GM19099 (cell line): ENCODE measurements around the gene RPL18.

ENCODE experiments used
- POLR2A ChIP-seq: IDR thresholded peaks from 3 replicates; pipeline ENCODE4 v1.6.1; 2011; ENCODE audit warnings: low read depth; ENCODE audit not compliant: insufficient read length; ENCODE audit errors: extremely low read depth

RPL18 gene

GRCh38 chr19:48595833-48596232, 23.1 kb downstream of the RPL18 start:
- TF ChIP-seq POLR2A = no peak

GRCh38 chr19:48595171-48595570, 23.8 kb downstream of the RPL18 start:
- TF ChIP-seq POLR2A = no peak

- TF ChIP-seq POLR2A = no peak
Observed at GRCh38 chr19:48591021-48591420, 28.0 kb downstream of the RPL18 start.

DNA sequence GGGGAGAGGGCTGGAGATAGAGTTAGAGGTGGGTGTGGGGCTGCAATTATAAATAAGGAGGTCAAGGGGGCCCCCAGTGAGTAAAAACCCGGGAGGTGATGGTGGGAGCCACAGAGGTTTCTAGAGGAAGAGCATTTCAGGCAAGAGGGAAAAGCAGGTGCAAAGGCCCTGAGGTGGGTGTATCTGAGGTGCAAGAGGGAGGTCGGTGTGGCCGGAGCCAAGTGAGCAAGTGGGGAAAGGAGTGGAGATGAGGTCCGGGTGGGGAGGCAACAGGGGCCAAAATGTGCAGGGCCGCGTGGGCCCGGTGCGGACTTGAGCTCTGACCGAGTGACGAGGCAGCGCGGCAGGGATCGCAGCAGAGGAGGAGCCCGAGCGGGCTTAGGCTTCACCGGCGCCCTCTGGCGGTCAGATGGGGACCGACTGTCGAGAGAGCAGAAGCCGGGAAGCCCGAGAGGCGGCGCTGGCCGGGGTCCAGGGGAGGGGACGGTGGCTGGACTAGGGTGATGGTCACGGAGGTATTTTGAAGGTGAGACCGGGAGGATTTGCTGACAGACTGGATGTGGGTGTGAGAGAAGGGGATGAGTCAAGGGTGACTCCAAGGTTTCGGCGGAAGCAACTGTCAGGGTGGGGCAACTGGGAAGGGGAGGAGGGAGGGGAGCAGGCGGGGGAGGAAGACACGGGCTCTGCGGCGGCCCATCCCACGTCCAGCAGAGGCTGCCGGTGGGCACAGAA, 30.1 kb downstream of the RPL18 start:
- no peak for TF ChIP-seq POLR2A

DNA sequence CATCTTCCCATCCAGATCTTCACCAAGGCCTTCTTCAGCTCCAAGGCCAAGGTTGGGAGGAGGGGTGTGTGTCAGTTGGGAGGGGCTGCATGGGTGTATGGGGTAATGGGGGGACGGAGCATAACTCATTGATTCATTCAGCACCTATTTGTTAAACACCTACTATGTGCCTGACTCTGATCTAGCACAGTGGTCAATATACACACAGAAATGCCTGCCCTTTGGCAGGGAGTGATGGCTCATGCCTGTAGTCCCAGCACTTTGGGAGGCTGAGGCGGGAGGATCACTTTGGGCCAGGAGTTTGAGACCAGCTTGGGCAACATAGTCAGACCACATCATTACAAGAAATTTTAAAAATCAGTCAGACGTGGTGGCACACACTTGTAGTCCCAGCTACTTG, 31.6 kb downstream of the RPL18 start:
- no peak for TF ChIP-seq POLR2A

- TF ChIP-seq POLR2A = no peak
Observed at GRCh38 chr19:48582168-48582567, 36.8 kb downstream of the RPL18 start.

GRCh38 chr19:48578891-48579290, 40.1 kb downstream of the RPL18 start:
- TF ChIP-seq POLR2A = no peak

DNA sequence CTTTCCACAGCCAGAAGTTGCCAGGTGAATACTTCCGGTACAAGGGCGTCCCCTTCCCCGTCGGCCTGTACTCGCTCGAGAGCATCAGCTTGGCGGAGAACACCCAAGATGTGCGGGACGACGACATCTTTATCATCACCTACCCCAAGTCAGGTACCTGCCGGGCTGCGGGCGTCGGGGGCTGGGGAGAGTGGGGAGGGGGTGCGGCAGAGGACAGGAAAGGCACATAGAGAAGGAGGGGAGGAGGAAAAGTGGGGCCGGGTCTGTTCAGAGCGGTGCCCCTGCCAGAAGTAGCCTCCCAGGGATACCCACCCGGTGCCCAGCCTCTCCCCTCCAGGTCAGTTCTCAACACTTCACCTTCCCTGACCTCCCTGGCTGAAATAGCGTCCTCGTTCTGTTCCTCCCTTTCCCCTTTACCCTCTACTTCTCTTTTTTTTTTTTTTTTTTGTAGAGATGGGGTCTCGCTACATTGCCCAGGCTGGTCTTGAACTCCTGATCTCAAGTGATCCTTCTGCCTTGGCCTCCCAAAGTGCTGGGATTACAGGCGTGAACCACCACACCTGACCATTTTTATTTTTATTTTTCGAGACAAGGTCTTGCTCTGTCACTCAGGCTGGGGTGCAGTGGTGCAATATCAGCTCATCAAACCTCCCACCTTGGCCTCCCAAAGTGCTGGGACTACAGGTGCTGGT, 42.9 kb downstream of the RPL18 start:
- TF ChIP-seq POLR2A = no peak

GRCh38 chr19:48573163-48573505, 45.8 kb downstream of the RPL18 start:
- TF ChIP-seq POLR2A = no peak

DNA sequence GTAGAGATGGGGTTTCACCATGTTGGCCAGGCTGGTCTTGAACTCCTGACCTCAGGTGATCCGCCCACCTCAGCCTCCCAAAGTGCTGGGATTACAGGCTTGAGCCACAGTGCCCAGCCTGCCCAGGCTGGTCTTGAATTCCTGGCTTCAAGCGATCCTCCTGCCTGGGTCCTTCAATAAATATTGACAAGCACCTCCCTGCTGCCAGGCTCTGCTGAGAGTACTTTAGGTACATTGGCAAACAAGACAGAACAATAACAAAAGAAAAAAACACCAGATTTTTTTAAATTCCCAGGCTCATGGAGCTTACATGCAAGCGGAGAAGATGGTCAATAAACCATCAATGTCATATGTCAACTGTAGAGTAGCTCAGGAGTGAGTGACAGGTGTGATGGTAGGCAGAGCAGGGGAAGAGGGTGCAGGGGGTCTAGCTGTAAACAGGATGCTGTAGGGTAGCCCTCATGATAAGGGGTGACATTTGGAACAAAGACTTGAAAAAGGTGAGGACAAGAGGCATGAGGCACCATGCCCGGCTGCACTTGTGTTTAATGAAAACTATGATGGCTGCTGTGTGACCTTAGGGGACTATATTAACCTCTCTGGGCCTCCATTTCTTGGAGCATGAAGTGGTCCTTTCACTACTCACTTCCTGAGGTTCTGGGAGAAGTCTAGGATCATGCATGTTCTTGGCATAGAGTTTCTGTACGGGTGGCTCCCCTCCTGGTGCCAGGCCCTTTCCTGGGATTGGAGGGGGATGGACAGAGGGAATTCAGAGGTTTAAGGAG, 47.4 kb downstream of the RPL18 start:
- no peak for TF ChIP-seq POLR2A

GRCh38 chr19:48569814-48570213, 49.2 kb downstream of the RPL18 start:
- TF ChIP-seq POLR2A = no peak

DNA sequence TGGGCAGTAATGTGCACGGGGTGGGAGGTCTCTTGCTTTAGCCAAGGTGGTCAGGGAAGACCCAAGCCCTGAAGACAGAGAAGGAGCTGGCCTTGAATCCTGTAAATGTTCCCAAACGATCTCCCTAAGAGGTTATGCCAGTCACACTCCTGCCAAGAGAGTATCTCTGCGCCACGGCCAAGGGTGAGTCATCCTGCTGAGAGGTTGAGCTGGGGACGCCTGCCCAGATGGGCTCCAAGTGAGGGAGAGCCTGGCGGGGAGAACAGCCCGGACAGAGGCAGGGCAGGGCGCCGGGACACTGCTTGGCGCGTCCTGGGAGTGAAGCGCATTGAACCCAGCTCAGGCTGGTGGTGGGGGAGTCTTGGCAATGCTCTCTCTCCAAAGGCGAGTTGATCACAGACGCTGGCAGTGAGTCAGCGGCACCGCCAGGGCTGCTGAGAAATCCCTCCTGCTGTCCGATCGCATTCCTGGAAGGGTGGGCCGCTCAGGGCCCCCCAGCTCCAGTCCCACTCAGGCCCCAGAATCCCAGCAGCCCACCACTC, 50.6 kb downstream of the RPL18 start:
- no peak for TF ChIP-seq POLR2A
